ENCODE measurements around the gene OLA1.
"Not testable (repeated sequence)": the region's sequence is repeated elsewhere in the genome, so short reads cannot be mapped to it uniquely, and the experiment has no call there.

The OLA1 gene

DNA sequence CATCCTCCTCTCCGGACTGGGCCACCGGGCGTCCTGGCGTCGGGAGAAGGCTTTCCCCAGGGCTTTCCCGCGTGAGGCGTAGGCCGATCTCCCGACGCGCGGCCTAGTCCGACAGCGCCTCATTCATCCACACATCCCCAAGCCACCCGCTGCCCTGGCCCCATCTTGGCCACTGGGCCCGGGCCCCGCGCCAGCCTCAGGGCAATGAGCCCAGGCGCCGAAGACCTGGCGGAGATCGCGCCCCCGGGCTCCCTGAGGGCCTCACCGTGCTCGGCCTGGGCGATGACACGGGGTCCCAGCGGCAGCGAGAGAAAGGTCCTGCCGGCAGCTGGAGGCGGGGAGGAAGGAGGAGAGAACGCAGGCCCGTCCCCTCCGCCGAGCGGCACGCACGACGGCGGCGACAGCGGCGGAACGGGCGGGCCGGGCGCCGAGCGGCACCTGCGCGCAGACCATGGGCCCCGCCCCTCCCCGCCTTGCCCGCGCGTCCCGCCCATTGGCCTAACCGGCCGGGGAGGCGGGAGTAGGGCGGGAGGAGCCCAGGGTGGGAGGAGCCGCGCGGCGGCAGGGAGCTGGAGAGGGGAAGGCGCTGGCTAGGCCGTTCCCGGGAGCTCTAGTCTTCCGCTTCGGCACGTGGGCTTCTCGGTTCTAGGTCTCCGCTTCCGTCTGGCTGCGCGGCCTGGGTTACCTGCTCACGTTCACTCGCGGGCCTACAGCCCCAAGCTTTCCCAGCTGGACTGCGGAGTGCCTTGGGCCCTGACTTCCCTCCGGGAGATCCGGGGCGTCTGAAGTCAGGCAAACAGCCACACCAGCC lies at the start of gene OLA1:
Gene OLA1 (minus strand): TSS at position 346 of the 811 bp plus-strand sequence. CDS start 1,717 bp downstream, outside the sequence.
- DNase-seq: peak; percentile 99

DNA sequence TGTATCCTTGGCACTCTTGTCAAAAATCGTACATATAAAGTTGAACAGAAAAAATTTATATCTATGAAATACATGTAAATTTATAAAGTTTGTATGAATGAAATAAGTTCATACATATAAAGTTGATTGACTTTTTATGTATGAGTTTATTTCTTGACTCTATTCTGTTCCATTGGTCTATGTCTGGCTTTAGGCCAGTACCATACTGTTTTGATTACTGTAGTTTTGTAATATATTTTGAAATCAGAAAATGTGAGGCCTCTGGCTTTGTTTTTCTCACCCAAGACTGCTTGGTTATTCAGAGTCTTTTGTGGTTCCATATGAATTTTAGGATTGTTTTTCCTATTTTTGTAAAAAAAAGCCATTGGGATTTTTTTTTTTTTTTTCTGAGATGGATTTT lies 44.6 kb upstream of the OLA1 start:
- no peak for DNase-seq

DNA sequence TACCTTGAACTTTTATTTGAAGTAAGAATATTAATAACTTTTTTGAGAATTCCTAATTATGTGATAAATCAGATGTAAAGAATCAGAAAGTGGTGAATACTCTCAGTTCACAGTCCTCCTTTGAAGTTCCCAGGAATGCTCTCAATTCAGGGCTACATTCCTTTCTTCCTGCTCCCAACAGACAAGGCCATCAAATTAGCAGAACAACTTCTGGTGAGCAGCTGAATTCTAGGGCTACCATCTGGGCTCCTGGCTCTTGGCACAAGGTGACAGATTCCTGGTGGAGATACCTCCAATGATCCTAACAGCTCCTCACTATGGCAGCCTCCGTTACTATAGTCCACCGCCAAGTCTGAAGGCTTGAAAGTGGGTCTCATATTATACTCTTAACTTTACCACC lies 37.8 kb upstream of the OLA1 start:
- DNase-seq: no peak

DNA sequence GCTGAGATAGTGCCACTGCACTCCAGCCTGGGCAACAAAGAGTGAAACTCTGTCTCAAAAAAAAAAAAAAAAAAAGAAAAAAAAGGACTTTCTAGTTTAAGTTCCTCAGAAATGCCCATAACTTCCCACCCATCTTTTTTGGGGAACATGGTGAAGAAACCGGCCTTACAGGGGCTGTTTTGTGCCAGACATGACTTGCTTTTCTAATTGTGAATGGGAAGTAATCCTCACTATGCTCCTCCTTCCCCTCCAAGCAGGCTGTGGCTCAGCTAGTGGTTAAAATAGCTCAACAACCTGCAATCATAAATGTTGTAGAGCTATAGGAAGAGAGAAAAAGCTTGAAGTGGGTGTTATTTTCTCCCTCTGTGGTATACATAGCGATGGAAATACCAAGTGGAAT lies 34.1 kb upstream of the OLA1 start:
- no peak for DNase-seq

DNA sequence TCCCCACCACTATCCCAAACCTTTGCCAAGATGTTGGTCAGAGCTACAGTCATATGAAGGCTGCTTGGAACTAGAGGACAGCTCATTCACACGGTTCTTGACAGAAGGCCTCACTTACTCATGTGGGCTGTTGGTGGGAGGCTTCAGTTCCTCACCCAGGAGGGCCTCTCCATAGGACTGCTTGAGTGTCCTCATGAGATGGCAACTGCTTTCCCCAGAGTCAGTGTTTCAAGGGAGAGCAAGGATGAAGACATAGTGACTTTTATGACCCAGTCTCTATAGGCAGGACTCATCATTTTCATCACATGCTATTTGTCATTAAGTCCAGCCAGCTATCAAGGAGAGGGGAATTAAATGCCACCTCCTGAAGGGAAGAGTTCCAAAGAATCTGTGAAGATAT lies 33.4 kb upstream of the OLA1 start:
- DNase-seq: no peak

DNA sequence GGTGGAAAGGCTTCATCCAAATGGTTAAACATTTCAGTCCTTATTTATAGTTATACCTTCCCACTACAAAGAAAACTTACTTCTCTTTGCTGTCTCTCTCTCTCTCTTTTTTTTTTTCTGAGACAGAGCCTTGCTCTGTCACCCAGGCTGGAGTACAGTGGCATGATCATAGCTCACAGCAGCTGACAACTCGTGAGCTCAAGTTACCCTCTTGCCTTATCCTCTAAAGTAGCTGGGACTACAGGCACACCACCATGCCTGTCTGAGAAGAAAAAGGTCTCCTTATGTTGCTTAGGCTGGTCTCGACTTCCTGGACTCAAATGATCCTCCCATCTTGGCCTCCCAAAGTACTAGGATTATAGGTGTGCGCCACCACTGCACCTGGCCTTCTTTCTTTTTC lies 32.3 kb upstream of the OLA1 start:
- no peak for DNase-seq

DNA sequence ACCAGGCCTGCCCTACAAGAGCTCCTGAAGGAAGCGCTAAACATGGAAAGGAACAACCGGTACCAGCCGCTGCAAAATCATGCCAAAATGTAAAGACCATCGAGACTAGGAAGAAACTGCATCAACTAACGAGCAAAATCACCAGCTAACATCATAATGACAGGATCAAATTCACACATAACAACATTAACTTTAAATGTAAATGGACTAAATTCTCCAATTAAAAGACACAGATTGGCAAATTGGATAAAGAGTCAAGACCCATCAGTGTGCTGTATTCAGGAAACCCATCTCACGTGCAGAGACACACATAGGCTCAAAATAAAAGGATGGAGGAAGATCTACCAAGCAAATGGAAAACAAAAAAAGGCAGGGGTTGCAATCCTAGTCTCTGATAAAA lies 21.9 kb upstream of the OLA1 start:
- DNase-seq: not testable (repeated sequence)

DNA sequence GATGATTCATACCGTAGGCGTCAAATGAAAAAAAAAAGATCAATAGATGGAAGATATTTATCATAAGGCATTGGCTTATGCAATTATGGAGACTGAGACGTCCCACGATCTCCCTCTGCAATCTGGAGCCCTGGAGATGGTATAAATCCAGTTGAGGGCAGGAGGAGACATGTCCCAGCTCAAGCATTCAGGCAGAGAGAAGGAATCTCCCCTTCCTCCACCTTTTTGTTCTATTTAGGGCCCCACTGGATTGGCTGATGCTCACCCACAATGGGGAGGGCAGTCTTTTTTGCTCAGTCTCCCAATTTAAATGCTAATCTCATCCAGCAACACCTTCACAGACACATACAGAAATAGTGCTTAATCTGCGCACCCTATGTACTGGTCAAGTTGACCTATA lies 18.0 kb upstream of the OLA1 start:
- no peak for DNase-seq

DNA sequence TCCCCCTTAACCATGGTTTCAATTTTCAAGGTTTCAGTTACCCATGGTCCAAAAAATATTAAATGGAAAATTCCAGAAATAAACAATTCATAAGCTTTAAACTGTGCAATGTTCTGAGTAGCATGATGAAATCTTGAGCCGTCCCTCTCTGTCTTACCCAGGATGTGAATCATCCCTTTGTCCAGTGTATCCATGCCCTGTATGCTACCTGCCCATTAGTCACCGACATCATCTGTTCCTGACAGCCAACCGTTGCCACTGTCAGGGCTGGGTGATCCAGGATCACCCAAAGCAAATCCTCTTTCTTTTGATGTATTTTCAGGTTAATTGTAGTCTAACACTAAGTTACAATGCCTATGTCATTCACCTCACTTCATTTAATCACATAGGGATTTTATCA lies 15.7 kb upstream of the OLA1 start:
- DNase-seq: no peak

DNA sequence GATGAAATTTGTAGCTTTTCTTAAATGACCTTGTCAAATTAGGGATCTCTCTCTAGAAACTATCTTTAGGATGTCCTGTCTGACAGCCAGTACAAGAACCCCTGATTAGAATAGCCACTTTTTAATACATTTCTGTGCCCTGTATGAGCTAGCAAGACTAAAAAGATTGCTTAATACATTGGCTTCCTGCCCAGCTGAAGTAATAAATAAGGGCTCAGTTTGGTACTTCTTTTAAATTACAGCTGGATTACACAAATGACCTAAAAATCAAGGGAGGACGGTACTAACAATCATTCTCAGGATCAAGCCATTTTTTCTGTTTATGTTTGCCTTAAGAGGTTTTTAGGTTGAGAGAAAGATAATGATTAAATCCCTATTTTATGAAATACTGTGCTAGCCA lies 11.6 kb upstream of the OLA1 start:
- no peak for DNase-seq

DNA sequence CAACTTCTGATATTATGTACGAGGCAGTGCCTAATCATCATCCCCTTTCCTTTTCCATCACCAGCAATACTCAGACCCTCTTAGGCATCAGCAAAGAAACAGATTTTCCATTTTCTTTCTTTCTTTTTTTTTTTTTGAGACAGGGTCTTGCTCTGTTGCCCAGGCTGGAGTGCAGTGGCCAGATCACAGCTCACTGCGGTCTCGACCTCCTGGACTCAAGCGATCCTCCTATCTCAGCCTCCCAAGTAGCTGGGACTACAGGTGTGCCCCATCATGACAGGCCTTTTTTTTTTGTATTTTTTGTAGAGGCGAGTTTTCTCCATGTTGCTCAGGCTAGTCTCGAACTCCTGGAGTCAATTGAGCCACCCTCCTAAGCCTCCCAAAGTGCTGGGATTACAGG lies 5.9 kb upstream of the OLA1 start:
- no peak for DNase-seq

DNA sequence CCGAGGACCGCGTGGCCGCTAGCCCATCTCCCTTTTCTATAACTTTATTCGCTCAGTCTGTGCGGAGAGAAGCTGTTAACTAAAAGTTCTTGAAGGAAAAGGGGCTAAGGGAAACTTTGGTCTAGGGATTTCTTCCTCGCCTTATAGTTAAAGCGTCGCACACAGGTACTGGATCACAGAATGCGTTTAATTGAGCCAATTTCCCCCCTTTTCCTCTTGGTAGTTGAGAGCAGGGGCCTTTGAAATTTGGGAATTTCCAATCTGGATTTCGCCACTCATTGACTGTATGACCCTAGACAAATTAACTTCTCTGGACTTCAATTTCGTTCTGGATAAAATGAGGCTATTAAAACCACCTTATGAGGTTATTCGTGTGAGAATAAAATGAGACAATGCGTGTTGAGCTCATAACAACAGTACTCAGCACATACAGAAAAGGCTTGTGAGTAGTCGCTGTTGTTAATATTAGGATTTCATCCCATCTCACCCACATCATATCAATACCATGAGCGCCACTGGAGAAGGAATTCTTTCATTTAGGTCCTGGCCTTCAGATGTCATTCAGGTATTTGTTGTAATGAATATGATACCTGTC lies 763 bp upstream of the OLA1 start:
- no peak for DNase-seq

DNA sequence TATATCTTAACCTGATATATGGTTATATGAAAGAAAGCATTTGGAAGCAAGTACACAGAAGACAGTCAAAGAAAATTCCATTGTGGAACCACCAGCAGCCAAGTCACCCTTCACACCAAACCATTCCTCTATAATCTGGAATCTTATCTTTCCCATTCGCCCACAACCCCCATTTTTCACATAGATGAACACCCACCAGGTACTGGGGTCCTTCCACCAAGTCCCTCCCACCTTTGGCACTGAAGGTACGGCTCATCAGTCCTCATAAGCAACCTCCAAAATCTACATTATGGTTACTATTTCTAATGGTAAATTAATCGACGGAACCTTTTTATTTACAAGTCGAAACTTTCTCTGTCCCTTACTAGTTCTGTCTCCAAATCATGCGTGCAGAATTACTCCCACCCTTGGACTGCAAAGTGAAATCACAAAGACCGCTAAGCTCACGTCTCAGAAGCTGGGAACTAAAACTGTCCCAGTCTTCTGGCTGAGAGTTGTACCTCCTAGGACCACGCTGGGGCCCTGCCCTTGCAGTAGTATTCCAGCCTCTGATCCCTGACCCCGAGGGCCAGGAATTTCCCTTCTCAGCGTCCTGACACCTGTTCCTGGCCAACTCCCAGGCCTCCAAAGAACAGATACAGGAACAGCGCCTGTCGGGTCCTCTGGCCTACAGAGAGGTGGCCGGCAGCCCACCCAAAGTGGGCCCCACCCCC lies 702 bp downstream of the OLA1 start:
- no peak for DNase-seq

DNA sequence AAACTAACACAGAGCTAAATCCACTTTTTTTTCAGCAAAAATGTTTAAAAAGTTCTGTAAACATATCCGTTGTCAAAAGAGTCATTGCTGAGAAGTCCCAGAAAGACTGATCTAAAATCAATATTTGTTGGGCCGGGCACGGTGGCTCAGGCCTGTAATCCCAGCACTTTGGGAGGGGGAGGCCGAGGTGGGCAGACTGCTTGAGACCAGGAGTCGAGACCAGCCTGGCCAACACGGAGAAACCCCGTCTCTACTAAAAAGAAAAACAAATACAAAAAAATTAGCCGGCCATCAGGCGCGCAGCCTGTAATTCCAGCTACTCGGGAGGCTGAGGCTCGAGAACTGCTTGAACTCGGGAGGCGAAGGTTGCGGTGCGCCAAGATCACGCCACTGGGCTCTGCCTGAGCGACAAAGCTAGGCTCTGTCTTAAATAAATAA lies 1.4 kb downstream of the OLA1 start:
- DNase-seq: no peak

DNA sequence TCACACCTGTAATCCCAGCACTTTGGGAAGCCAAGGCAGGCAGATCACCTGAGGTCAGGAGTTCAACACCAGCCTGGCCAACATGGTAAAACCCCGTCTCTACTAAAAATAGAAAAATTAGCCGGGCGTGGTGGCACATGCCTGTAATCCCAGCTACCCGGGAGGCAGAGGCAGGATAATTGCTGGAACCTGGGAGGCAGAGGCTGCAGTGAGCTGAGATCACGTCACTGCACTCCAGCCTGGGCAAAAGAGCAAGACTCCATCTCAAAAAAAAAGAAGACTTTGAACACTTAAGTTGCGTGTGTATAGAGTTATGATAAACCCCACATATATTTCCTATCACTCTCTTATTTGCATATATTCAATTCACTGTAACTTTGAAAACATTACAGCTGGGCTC lies 2.7 kb downstream of the OLA1 start:
- DNase-seq: not testable (repeated sequence)

DNA sequence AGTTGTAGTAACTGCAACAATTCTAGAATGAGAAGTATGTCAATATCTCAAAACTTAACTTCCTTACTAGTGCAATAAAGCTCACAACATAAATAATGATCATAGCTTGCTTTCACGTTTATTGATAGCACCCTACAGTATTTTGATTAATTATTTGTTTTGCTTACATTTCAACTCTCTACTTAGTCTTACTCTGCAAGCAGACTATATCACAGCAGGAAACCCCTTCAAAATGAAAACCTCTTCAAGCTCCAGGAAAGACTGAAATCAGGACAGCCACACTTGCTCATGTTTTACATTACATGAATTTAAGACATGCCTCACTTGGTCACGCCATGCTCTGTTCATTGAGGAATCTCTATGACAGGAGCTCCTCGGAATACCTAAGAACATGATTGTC lies 3.3 kb downstream of the OLA1 start:
- no peak for DNase-seq

DNA sequence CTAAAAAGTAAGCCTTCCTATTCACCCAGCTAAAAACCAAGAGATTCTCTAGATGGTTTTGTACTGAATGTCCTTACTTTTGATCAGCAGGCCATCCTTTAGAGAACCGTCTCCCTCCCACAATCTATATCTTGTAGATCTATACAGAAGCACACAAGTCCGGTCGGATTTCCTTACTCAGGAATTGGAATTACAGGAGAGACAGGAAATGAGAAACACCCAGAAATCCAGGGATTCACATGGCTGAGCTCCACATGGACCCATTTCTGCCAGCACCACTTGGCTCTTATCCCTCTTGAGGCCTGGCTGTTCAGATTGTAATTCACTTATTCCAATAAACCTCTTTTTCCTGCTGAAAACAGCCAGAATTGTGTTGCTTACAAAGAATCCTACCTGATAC lies 4.5 kb downstream of the OLA1 start:
- DNase-seq: no peak

DNA sequence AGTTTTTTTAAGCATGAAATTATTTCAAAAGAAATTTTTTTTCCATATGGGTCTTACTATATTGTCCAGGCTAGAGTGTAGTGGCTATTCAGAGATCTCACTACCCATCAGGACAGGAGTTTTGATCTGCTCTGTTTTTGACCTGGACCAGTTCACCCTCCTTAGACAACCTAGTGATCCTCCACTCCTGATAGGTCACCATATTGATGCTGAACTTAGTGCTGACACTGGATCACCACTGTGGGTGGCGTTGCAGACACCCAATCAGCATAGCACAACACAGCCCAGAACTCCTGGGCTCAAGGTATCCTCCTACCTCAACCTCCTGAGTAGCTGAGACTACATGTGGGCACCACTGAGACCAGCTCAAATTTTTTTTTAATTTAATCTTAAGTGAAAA lies 8.2 kb downstream of the OLA1 start:
- no peak for DNase-seq

DNA sequence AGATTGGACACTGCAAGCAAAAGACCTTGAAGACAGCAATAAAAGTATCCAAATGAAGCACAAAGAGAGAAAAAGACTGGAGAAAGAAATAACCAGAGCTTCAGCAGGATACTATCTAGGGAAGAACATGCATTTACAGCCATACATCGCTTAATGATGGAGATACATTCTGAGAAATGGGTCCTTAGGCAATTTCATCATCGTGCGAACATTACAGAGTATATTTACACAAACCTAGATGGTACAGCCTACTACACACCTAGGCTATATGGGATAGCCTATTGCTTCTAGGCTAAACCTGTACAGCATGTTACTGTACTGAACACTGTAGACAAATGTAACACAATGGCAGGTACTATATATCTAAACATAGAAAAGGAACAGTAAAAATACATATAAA lies 11.9 kb downstream of the OLA1 start:
- DNase-seq: no peak

DNA sequence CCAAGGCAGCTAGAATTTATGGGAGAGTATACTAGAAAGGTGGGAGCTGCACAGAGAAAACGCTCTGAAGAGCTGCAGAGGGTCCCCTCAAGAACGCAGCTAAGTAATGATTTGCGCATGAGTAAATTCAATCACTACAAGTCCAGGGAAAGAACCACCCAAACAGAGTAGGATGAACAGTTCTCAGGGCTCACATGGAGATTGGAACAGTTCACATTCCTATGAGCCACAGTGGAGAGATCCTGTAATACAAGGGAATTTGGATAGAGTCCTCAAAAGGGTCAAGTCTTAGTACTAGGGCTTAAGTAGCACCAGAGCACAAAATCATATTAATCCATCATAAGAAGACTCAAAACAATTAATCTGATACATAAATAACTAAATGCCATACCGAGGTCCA lies 12.7 kb downstream of the OLA1 start:
- DNase-seq: no peak

DNA sequence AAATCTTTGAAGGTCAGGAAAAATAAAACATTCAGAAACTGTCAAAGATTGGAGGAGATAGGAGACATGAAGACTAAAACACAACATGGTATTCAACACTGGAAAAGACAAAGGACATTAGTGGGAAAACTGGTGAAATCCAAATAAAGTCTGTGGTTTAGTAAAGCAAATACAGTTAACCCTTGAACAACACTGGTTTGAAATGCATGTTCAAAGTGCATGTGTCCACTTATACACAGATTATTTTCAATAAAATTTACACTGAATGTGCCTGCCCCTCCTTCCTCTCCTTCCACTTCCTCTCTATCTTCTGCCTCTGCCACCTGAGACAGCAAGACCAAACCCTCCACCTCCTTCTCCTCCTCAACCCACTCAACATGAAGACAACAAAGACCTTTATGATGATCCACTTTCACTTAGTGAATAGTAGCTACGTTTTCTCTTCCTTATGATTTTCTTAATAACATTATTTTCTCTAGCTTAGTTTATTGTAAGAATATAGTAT lies 14.5 kb downstream of the OLA1 start:
- no peak for DNase-seq

DNA sequence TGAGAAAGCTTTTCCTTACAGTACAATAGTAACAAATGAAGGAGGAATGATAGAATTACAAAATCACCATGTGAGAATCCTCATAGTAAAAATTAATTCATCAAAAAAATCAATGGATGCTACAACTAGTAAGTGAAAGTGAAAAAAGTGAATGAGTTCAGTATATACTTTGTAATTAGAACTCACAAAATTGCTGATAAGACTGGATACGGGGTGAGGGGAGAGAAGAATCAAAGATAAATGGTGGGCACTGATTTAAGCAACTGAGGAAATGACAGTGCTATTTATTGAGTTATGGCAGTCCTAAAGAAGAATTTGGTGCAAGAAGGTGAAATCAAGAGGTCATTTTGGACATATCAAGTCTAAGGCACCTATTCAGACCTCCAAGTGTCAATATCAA lies 20.6 kb downstream of the OLA1 start:
- no peak for DNase-seq

DNA sequence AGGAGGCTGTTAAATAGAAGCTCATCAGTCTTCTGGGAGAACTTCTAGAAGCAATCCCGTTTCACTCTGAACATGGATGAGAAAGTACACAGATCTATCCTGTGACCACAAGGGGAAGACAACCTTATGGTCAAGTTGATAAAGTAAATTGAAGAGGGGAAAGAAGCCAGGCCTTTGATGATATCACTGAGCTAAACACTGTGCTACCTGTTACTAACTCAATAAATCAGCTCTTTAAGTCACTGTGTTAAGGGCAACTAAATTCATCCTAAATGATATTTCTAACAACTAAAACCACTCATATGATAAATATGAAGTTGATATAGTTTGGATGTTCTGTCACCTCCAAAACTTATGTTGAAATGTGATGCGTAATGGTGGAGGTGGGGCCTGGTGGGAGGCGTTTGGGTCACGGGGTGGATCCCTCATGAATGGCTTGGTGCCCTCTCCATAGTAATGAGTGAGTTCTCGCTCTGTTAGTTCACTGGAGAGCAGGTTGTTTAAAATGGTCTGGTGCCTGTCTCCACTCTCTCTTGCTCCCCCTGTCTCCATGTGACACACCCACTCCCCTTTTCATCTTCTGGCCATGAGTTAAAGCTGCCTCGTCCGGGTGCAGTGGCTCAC lies 23.6 kb downstream of the OLA1 start:
- DNase-seq: no peak

DNA sequence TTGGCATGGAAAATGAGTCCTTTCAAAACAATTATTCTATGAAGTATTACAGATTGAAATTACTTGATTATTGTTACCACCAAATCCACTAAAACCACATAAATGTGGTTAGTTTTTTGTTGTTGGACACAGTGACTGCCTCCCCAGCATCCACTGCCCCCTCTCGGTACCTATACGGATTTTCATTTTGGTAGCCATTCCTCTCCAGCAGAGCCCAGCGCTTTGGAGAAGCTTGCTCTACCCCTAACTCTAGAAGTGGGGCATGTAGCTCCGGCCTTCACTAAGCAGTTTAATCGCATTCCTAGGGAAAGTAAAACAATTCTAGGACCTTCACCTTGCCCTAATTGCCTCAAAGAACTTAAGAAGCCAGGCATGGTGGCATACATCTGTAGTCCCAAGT lies 24.2 kb downstream of the OLA1 start:
- no peak for DNase-seq

Measured in stimulated activated CD4-positive, alpha-beta T cell treated with anti-CD3 and anti-CD28 coated beads, Interleukin-15, amount 100 ng/mL, for 24 hours (primary cell).